ENCODE data around the gene ADAMTS13. TPM values are rescaled to one million over a fixed set of nuclear protein-coding genes. Genes with fewer than 3 reads are reported as not detected.

ADAMTS13 gene
- total and polyA plus RNA-seq, 10 donors = 1.1 to 4.8 (median 2.7) TPM

- WGBS, 5 donors = 88 to 91% (median 90%) methylated on average over 21 to 22 of the region's 22 CpGs
- TF ChIP-seq POLR2A (IDR thresholded peaks at IDR 0.05) (no peak), CTCF (IDR thresholded peaks at IDR 0.05 in 8 of 11, conservative IDR thresholded peaks at IDR 0.05 in 3 of 11) (peak in 2 of 11 experiments; percentile 17 to 23), POLR2AphosphoS5 (IDR thresholded peaks at IDR 0.05) (peak in 1 of 3 donors; percentile 10)
- no peak for DNase-seq
- H3K27me3 ChIP-seq (replicated peaks in 1 of 7) = no peaks in the 10 kb centered on the region
- peaks cover 7 to 48% (median 37%) of the 10 kb centered on the region in 6 donors for H3K4me1 ChIP-seq
- no peak overlapping the region for H3K27ac ChIP-seq
- H3K36me3 ChIP-seq = peaks cover 0 to 14% (median 0%) of the 10 kb centered on the region in 6 donors
- H3K4me3 ChIP-seq = no peak overlapping the region
- intact Hi-C loops (cut with DNase I; ENCODE audit: low total_unique reads) = no loop called here
- H3K9me3 ChIP-seq = no peaks in the 10 kb centered on the region
Observed at GRCh38 chr9:133463234-133463863, 41.2 kb downstream of the ADAMTS13 start.

DNA sequence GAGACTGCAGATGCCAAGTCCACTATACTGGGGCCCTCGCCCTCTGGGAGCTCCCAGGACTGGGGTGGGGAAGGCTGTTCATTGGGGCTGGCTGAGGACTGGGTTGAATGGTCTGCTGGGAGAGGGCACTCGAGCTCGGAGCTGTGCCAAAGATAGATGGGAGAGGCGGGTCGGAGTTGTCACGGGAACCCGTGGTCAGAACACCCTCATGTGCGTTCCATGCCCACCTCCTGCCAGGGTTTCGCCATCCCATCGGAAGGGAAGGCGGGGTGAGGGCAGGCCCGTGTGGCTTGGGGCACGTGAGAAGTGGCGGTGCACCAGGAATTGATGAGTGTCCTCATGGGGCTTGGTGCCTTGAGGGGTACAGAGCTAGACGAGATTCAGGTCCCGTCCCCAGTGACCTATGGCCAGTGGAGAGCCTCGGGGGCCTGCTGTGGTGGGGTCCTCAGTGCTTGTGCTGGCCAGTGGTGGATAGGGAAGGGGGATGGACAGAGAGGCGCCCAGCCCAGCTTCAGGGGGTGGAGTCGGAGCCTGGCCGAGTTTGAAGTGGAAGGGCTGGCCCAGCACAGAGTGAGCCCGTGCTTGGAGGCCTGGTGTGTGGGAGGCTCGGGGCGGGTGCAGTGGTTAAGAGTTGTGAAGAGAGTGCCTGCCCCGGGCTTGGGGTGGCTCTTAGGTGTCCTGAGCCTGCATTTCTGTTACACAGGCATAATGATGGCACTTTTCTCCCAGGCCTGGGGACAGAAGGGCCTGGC lies 41.9 kb downstream of the ADAMTS13 start:
- intact Hi-C loops (cut with DNase I; ENCODE audit: low total_unique reads) = no loop called here
- no peak for DNase-seq
- peaks cover 7 to 42% (median 31%) of the 10 kb centered on the region in 6 donors for H3K4me1 ChIP-seq
- H3K27ac ChIP-seq = no peak overlapping the region
- no peaks in the 10 kb centered on the region for H3K27me3 ChIP-seq (replicated peaks in 1 of 7)
- no peak overlapping the region for H3K4me3 ChIP-seq
- H3K36me3 ChIP-seq = peaks cover 0 to 21% (median 3%) of the 10 kb centered on the region in 6 donors
- TF ChIP-seq CTCF (IDR thresholded peaks at IDR 0.05 in 8 of 11, conservative IDR thresholded peaks at IDR 0.05 in 3 of 11) = no peak
- no peak for TF ChIP-seq POLR2A (IDR thresholded peaks at IDR 0.05)
- TF ChIP-seq POLR2AphosphoS5 (IDR thresholded peaks at IDR 0.05) = peak in 2 of 3 donors; percentile 10 to 30
- 75 to 88% (median 80%) methylated on average over 23 to 24 of the region's 24 CpGs for WGBS, 5 donors
- no peaks in the 10 kb centered on the region for H3K9me3 ChIP-seq

GRCh38 chr9:133464638-133465037 lies 42.5 kb downstream of the ADAMTS13 start:
- intact Hi-C loops (cut with DNase I; ENCODE audit: low total_unique reads) = no loop called here
- 78 to 95% (median 88%) methylated on average over 5 to 10 of the region's 10 CpGs for WGBS, 5 donors
- Histone ChIP-seq H3K4me3 (no peak overlapping the region), H3K9me3 (no peaks in the 10 kb centered on the region), H3K36me3 (peaks cover 0 to 25% (median 5%) of the 10 kb centered on the region in 6 donors), H3K4me1 (peaks cover 7 to 37% (median 27%) of the 10 kb centered on the region in 6 donors), H3K27me3 (replicated peaks in 1 of 7) (no peaks in the 10 kb centered on the region), H3K27ac (no peak overlapping the region)
- TF ChIP-seq CTCF (IDR thresholded peaks at IDR 0.05 in 8 of 11, conservative IDR thresholded peaks at IDR 0.05 in 3 of 11) (no peak), POLR2A (IDR thresholded peaks at IDR 0.05) (no peak), POLR2AphosphoS5 (IDR thresholded peaks at IDR 0.05) (no peak)
- no peak for DNase-seq

DNA sequence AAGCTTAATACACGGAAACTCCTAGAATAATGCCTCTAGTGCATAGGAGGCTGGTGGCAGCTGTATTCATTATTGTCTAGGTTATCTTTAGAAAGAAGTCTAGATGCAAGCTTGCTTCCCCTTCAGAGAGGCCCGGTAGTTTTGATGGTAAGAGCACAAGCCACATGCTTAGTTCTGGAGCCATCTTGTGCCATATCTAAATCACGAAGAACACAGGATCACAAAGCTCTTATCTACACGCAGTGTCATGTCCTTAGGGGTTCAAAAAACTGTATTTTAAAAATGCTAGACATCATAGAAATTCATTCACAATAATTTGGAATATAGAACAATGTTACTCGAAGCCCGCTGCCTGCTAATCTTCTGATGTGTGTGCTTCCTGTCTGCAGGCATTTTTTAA lies 43.8 kb downstream of the ADAMTS13 start:
- Histone ChIP-seq H3K27me3 (replicated peaks in 1 of 7) (no peaks in the 10 kb centered on the region), H3K4me1 (peaks cover 1 to 35% (median 17%) of the 10 kb centered on the region in 6 donors), H3K4me3 (no peak overlapping the region), H3K36me3 (peaks cover 0 to 26% (median 5%) of the 10 kb centered on the region in 6 donors), H3K9me3 (no peaks in the 10 kb centered on the region), H3K27ac (no peak overlapping the region)
- intact Hi-C loops (cut with DNase I; ENCODE audit: low total_unique reads) = no loop called here
- DNase-seq = no peak
- WGBS, 5 donors = 79 to 86% (median 82%) methylated on average over 6 of the region's 6 CpGs
- TF ChIP-seq CTCF (IDR thresholded peaks at IDR 0.05 in 8 of 11, conservative IDR thresholded peaks at IDR 0.05 in 3 of 11) (no peak), POLR2A (IDR thresholded peaks at IDR 0.05) (no peak), POLR2AphosphoS5 (IDR thresholded peaks at IDR 0.05) (no peak)
